Panc1 (cell line): ENCODE data around the gene SRXN1. TPM values are rescaled to one million over a fixed set of nuclear protein-coding genes. Genes with fewer than 3 reads are reported as not detected.

ENCODE experiments used
- ATAC-seq: fragments of 200-7000 bp; cut with Tn5 transposase; 2 replicates; pipeline ENCODE4 v1.9.1; 2020; ENCODE audit warnings: mild to moderate bottlenecking, moderate library complexity
- BruUV-seq: library from RNA; stranded (reverse); fragments of 400-500 nt; replicated peaks from 2 replicates; lab custom pipeline; 2021; lab: Mats Ljungman, UMichigan
- CTCF ChIA-PET: fragments of 300-600 bp; sonication (Branson Sonifier 250); formaldehyde crosslinking; loops from one replicate; lab custom pipeline; 2022; ENCODE audit warnings: antibody characterized with exemption; lab: Charles Lee
- POLR2A ChIA-PET: fragments of 300-600 bp; sonication (Branson Sonifier 250); formaldehyde crosslinking; loops from one replicate; lab custom pipeline; 2022; ENCODE audit warnings: antibody characterized with exemption; lab: Charles Lee
- DNase-seq: peaks from one replicate; pipeline ENCODE4 v3.0.0-alpha.2; 2010; ENCODE audit warnings: low read depth, low spot score
- H3K27ac ChIP-seq: 2 replicates; pipeline ENCODE4 v1.5.1; 2011; ENCODE audit warnings: mild to moderate bottlenecking, low read length, inconsistent platforms
- H3K27me3 ChIP-seq: fragments of 200-500 bp; sonication (Bioruptor generic); 2 replicates; pipeline ENCODE4 v1.6.0; 2014; ENCODE audit warnings: low read length, inconsistent platforms; ENCODE audit not compliant: control insufficient read depth, insufficient read depth
- H3K36me3 ChIP-seq: fragments of 200-500 bp; sonication (Bioruptor generic); 2 replicates; pipeline ENCODE4 v1.5.1; 2014; ENCODE audit warnings: inconsistent platforms, mild to moderate bottlenecking, low read length, moderate library complexity; ENCODE audit not compliant: control insufficient read depth, insufficient read depth
- H3K4me1 ChIP-seq: 2 replicates; pipeline ENCODE4 v1.5.1; 2011; ENCODE audit warnings: inconsistent platforms, mild to moderate bottlenecking, low read length, moderate library complexity; ENCODE audit not compliant: control insufficient read depth, insufficient read depth
- H3K4me3 ChIP-seq, 2 experiments: 2 replicates each; pipeline ENCODE4 v1.5.1; 2011 to 2012; ENCODE audit warnings: low read depth in 2 of 2, low read length in 2 of 2, mild to moderate bottlenecking in 2 of 2, inconsistent platforms in 1 of 2, moderate library complexity in 1 of 2
- H3K9me3 ChIP-seq: fragments of 200-500 bp; sonication (Bioruptor generic); 2 replicates; pipeline ENCODE4 v1.5.1; 2014; ENCODE audit warnings: low read depth, mild to moderate bottlenecking, inconsistent platforms, low read length, moderate library complexity; ENCODE audit not compliant: control insufficient read depth, insufficient read depth
- POLR2AphosphoS5 ChIP-seq: IDR thresholded peaks from 2 replicates; pipeline ENCODE4 v1.6.1; 2012; ENCODE audit warnings: mild to moderate bottlenecking, low read depth, low read length, moderate library complexity
- SIN3A ChIP-seq: IDR thresholded peaks from 2 replicates; pipeline ENCODE4 v1.6.1; 2012; ENCODE audit warnings: low read depth, mild to moderate bottlenecking, low read length, moderate library complexity, borderline replicate concordance; ENCODE audit not compliant: insufficient read depth
- TCF7L2 ChIP-seq: IDR thresholded peaks from 2 replicates; pipeline ENCODE4 v1.6.1; 2011; ENCODE audit warnings: mild to moderate bottlenecking, low read depth, low read length, inconsistent platforms
- in situ Hi-C: cut with HindIII; loops from 2 replicates; pipeline ENCODE4 v1.10.0; 2016; ENCODE audit warnings: low sequenced_read_pairs, low pct_unique_long_range_greater_than_20kb
- intact Hi-C: fragments of 100-400 bp; cut with micrococcal nuclease; formaldehyde crosslinking; loops from one replicate; pipeline ENCODE4 v1.10.0; 2022; ENCODE audit not compliant: unreplicated experiment
- total RNA-seq: library from RNA; stranded (reverse); gene quantifications from one replicate; pipeline ENCODE4 v1.2.1, GENCODE V29; 2021; ENCODE audit not compliant: unreplicated experiment
- TF ChIP-seq, protein P1 (sequence below), 2 experiments: IDR thresholded peaks; 2 replicates each; pipeline ENCODE4 v1.6.1; 2011 to 2012; ENCODE audit warnings: low read depth in 2 of 2, control low read depth in 1 of 2, low read length in 1 of 2, mild to moderate bottlenecking in 1 of 2, moderate library complexity in 1 of 2; ENCODE audit not compliant: insufficient read depth in 1 of 2
- TF ChIP-seq, protein P2 (sequence below): fragments of 450-650 bp; IDR thresholded peaks from 2 replicates; pipeline ENCODE4 v1.5.1; 2017; ENCODE audit warnings: mild to moderate bottlenecking

SRXN1 gene
- total RNA-seq, 1 experiment from 2014 or later, result 34.5 TPM

DNA sequence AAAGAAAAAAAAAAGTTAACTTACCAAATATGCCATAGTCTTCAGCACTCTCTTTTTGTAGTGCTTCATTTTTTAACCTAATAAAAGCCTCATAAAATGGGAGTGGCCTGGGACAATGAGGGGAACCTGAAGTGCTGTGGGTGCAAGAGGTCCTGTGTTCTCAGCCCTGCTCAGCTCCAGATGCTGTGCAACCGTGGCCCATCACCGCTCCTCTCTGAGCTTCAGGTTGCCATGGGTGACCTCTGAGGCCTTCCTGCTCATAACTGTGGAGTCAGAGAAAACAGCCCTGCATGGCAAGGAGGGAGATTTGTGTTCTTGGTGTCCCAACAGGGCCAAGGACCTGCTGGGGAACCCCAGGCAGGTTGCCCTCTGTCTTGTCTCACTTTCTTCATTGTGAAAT lies 52.9 kb downstream of the SRXN1 start:
- Histone ChIP-seq H3K27ac (no peak overlapping the region), H3K9me3 (no peaks in the 10 kb centered on the region), H3K36me3 (no peaks in the 10 kb centered on the region), H3K4me3 (no peak overlapping the region), H3K4me1 (no peaks in the 10 kb centered on the region), H3K27me3 (no peaks in the 10 kb centered on the region)
- in situ Hi-C loops (no loop called here), intact Hi-C loops (no loop called here)
- no peak for TF ChIP-seq TCF7L2
- TF ChIP-seq, protein P1, sequence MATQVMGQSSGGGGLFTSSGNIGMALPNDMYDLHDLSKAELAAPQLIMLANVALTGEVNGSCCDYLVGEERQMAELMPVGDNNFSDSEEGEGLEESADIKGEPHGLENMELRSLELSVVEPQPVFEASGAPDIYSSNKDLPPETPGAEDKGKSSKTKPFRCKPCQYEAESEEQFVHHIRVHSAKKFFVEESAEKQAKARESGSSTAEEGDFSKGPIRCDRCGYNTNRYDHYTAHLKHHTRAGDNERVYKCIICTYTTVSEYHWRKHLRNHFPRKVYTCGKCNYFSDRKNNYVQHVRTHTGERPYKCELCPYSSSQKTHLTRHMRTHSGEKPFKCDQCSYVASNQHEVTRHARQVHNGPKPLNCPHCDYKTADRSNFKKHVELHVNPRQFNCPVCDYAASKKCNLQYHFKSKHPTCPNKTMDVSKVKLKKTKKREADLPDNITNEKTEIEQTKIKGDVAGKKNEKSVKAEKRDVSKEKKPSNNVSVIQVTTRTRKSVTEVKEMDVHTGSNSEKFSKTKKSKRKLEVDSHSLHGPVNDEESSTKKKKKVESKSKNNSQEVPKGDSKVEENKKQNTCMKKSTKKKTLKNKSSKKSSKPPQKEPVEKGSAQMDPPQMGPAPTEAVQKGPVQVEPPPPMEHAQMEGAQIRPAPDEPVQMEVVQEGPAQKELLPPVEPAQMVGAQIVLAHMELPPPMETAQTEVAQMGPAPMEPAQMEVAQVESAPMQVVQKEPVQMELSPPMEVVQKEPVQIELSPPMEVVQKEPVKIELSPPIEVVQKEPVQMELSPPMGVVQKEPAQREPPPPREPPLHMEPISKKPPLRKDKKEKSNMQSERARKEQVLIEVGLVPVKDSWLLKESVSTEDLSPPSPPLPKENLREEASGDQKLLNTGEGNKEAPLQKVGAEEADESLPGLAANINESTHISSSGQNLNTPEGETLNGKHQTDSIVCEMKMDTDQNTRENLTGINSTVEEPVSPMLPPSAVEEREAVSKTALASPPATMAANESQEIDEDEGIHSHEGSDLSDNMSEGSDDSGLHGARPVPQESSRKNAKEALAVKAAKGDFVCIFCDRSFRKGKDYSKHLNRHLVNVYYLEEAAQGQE (IDR thresholded peaks at IDR 0.05; ENCODE audit: insufficient read depth in 1 of 2, low read depth in 2 of 2, low read length in 1 of 2), result no peak
- TF ChIP-seq POLR2AphosphoS5, result no peak
- TF ChIP-seq SIN3A, result no peak
- TF ChIP-seq, protein P2, sequence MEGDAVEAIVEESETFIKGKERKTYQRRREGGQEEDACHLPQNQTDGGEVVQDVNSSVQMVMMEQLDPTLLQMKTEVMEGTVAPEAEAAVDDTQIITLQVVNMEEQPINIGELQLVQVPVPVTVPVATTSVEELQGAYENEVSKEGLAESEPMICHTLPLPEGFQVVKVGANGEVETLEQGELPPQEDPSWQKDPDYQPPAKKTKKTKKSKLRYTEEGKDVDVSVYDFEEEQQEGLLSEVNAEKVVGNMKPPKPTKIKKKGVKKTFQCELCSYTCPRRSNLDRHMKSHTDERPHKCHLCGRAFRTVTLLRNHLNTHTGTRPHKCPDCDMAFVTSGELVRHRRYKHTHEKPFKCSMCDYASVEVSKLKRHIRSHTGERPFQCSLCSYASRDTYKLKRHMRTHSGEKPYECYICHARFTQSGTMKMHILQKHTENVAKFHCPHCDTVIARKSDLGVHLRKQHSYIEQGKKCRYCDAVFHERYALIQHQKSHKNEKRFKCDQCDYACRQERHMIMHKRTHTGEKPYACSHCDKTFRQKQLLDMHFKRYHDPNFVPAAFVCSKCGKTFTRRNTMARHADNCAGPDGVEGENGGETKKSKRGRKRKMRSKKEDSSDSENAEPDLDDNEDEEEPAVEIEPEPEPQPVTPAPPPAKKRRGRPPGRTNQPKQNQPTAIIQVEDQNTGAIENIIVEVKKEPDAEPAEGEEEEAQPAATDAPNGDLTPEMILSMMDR, result no peak
- CTCF ChIA-PET, result no interaction called here
- BruUV-seq, result no TSS peak
- POLR2A ChIA-PET, result no interaction called here
- ATAC-seq, result no peak
- no peak for DNase-seq

DNA sequence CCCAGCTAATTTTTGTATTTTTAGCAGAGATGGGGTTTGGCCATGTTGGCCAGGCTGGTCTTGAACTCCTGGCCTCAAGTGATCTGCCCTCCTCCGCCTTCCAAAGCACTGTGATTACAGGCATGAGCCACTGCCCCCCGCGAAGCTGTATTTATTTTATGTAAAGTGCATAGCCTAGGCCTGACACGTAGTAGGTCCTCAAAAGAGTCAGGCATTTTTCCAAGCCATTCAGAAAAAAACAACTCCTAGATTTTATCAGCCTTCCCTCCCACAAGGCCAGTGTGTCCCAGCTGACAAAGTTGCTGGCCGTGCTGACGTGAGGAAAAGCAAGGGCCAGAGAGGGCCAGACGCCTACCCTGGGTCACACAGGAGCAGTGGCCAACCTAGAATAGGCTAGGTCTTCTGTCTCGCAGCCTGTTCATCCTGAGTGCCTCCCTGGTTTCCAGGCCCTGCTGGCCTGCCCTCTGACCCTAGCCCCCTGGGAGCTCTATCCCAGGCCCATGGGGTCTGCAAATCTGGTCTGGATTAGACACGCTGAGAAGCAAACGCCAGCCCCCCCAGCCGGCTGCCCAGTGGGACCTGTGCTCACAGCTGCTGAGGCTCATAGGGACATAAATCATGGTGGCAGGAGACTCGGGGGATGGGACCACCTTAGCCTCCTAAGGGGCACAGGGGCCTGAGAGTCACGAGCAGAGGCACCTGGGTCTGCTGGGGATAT lies 54.7 kb downstream of the SRXN1 start:
- BruUV-seq, result no TSS peak
- Histone ChIP-seq H3K27ac (no peak overlapping the region), H3K4me1 (no peaks in the 10 kb centered on the region), H3K9me3 (no peaks in the 10 kb centered on the region), H3K36me3 (no peaks in the 10 kb centered on the region), H3K27me3 (no peaks in the 10 kb centered on the region), H3K4me3 (no peak overlapping the region)
- in situ Hi-C loops (no loop called here), intact Hi-C loops (no loop called here)
- no peak for DNase-seq
- TF ChIP-seq, protein P1 (IDR thresholded peaks at IDR 0.05; ENCODE audit: insufficient read depth in 1 of 2, low read depth in 2 of 2, low read length in 1 of 2), result no peak
- TF ChIP-seq SIN3A (no peak), TCF7L2 (no peak), POLR2AphosphoS5 (no peak)
- TF ChIP-seq, protein P2, result no peak
- no peak for ATAC-seq
- POLR2A ChIA-PET, result no interaction called here
- CTCF ChIA-PET, result no interaction called here
